ENCODE results near the gene PDLIM5.
"Not testable (repeated sequence)": the region's sequence is repeated elsewhere in the genome, so short reads cannot be mapped to it uniquely, and the experiment has no call there.

Gene PDLIM5

DNA sequence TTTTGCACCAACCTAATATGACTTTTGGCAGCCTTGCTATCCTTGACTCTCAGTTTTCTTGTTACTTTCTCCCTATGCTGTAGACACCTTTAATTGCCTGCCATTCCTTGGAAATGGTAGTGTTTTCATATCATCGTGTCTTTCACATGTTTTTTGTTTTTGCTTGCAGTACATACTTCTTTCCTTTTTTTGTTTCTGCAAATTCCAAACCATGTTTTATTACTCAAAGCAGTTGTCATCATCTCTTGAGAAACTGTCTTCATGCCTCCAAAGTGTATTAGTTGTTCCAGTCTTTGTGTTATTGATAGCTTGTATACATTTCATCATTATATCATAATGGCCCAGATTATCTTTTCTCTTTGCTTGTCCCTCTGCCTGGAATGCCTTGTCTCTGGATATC is 57.1 kb downstream of the PDLIM5 start:
- ATAC-seq = no peak
- no peak for TF ChIP-seq ZFP30 (CRISPR knock-in tag; IDR thresholded peaks at IDR 0.05)
- TF ChIP-seq ZNF565 (CRISPR knock-in tag; conservative IDR thresholded peaks at IDR 0.05; ENCODE audit: low read depth) = no peak
- TF ChIP-seq ZC3H10 (CRISPR knock-in tag; IDR thresholded peaks at IDR 0.05) = no peak
- TF ChIP-seq CSDC2 (CRISPR knock-in tag; IDR thresholded peaks at IDR 0.05) = no peak
- TF ChIP-seq CSRNP3 (CRISPR knock-in tag; IDR thresholded peaks at IDR 0.05) = no peak
- TF ChIP-seq ESRRG (CRISPR knock-in tag; IDR thresholded peaks at IDR 0.05) = no peak
- TF ChIP-seq ZNF8 (CRISPR knock-in tag; IDR thresholded peaks at IDR 0.05) = no peak

GRCh38 chr4:94511591-94511990 is 59.8 kb downstream of the PDLIM5 start:
- TF ChIP-seq PATZ1 (CRISPR knock-in tag; IDR thresholded peaks at IDR 0.05; ENCODE audit: borderline replicate concordance) (no peak), PPARA (CRISPR knock-in tag; IDR thresholded peaks at IDR 0.05; ENCODE audit: borderline replicate concordance) (no peak), ZFP3 (CRISPR knock-in tag; IDR thresholded peaks at IDR 0.05) (no peak), OSR1 (CRISPR knock-in tag; IDR thresholded peaks at IDR 0.05) (no peak)
- TF ChIP-seq, protein P1, sequence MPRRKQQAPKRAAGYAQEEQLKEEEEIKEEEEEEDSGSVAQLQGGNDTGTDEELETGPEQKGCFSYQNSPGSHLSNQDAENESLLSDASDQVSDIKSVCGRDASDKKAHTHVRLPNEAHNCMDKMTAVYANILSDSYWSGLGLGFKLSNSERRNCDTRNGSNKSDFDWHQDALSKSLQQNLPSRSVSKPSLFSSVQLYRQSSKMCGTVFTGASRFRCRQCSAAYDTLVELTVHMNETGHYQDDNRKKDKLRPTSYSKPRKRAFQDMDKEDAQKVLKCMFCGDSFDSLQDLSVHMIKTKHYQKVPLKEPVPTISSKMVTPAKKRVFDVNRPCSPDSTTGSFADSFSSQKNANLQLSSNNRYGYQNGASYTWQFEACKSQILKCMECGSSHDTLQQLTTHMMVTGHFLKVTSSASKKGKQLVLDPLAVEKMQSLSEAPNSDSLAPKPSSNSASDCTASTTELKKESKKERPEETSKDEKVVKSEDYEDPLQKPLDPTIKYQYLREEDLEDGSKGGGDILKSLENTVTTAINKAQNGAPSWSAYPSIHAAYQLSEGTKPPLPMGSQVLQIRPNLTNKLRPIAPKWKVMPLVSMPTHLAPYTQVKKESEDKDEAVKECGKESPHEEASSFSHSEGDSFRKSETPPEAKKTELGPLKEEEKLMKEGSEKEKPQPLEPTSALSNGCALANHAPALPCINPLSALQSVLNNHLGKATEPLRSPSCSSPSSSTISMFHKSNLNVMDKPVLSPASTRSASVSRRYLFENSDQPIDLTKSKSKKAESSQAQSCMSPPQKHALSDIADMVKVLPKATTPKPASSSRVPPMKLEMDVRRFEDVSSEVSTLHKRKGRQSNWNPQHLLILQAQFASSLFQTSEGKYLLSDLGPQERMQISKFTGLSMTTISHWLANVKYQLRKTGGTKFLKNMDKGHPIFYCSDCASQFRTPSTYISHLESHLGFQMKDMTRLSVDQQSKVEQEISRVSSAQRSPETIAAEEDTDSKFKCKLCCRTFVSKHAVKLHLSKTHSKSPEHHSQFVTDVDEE (CRISPR knock-in tag; IDR thresholded peaks at IDR 0.05) = no peak
- TF ChIP-seq, protein P2, sequence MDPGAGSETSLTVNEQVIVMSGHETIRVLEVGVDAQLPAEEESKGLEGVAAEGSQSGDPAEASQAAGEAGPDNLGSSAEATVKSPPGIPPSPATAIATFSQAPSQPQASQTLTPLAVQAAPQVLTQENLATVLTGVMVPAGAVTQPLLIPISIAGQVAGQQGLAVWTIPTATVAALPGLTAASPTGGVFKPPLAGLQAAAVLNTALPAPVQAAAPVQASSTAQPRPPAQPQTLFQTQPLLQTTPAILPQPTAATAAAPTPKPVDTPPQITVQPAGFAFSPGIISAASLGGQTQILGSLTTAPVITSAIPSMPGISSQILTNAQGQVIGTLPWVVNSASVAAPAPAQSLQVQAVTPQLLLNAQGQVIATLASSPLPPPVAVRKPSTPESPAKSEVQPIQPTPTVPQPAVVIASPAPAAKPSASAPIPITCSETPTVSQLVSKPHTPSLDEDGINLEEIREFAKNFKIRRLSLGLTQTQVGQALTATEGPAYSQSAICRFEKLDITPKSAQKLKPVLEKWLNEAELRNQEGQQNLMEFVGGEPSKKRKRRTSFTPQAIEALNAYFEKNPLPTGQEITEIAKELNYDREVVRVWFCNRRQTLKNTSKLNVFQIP (CRISPR knock-in tag; IDR thresholded peaks at IDR 0.05; ENCODE audit: borderline replicate concordance, low read depth) = no peak
- no peak for ATAC-seq

DNA sequence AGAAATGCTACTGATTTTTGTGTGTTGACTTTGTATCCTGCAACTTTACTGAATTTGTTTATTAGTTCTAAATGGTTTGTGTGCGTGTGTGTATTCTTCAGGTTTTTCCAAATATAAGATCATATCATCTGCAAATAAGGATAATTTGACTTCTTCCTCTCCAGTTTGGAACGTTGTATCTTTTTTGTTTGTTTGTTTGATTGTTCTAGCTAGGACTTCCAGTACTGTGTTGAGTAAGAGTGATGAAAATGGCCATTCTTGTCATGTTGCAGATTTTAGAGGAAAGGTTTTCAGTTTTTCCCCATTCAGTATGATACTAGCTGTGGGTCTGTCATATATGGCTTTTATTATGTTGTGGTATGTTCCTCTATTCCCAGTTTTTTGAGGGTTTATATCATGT is 61.8 kb downstream of the PDLIM5 start:
- ATAC-seq = not testable (repeated sequence)

GRCh38 chr4:94515365-94515764 is 63.6 kb downstream of the PDLIM5 start:
- TF ChIP-seq ZNF565 (CRISPR knock-in tag; conservative IDR thresholded peaks at IDR 0.05; ENCODE audit: low read depth) = no peak
- no peak for TF ChIP-seq OSR1 (CRISPR knock-in tag; IDR thresholded peaks at IDR 0.05)
- no peak for TF ChIP-seq CREB5 (CRISPR knock-in tag; IDR thresholded peaks at IDR 0.05; ENCODE audit: low read depth)
- no peak for TF ChIP-seq TCF4 (CRISPR knock-in tag; IDR thresholded peaks at IDR 0.05; ENCODE audit: borderline replicate concordance)
- TF ChIP-seq, protein P1 (CRISPR knock-in tag; IDR thresholded peaks at IDR 0.05) = no peak
- no peak for ATAC-seq

All from SK-N-SH treated with all-trans-retinoic acid at 6 μM for 48 hours (cell line).